C4-2B (cell line): ENCODE results near the gene ACTL8.

ENCODE experiments used
- H3K27ac ChIP-seq: fragments of 450-650 bp; 2 replicates; pipeline ENCODE4 v1.5.1; 2017
- CTCF ChIP-seq: fragments of 450-650 bp; conservative IDR thresholded peaks from 2 replicates; pipeline ENCODE4 v1.5.1; 2017; ENCODE audit warnings: mild to moderate bottlenecking
- ZFX ChIP-seq: fragments of 450-650 bp; IDR thresholded peaks from 2 replicates; pipeline ENCODE4 v1.6.1; 2017

The ACTL8 gene

GRCh38 chr1:17802945-17803344 is 47.8 kb downstream of the ACTL8 start:
- TF ChIP-seq ZFX = no peak
- TF ChIP-seq CTCF = no peak
- no peak overlapping the region for H3K27ac ChIP-seq

- no peak for TF ChIP-seq ZFX
- TF ChIP-seq CTCF = no peak
- H3K27ac ChIP-seq = no peak overlapping the region
These were observed 50.9 kb downstream of the ACTL8 start for GRCh38 chr1:17805869-17806684.

- H3K27ac ChIP-seq = no peak overlapping the region
- TF ChIP-seq CTCF (no peak), ZFX (no peak)
These were observed 53.7 kb downstream of the ACTL8 start for GRCh38 chr1:17808816-17809215.

GRCh38 chr1:17810668-17811067 is 55.5 kb downstream of the ACTL8 start:
- TF ChIP-seq CTCF (no peak), ZFX (no peak)
- H3K27ac ChIP-seq = no peak overlapping the region

GRCh38 chr1:17816511-17816910 is 61.4 kb downstream of the ACTL8 start:
- no peak for TF ChIP-seq CTCF
- TF ChIP-seq ZFX = no peak

GRCh38 chr1:17819129-17819802 is 64.1 kb downstream of the ACTL8 start:
- TF ChIP-seq ZFX (no peak), CTCF (no peak)
- no peak overlapping the region for H3K27ac ChIP-seq

More at GRCh38 chr1:17816511-17816910, 61.4 kb downstream of the ACTL8 start:
- H3K27ac ChIP-seq = no peak overlapping the region

GRCh38 chr1:17820198-17820597 is 65.1 kb downstream of the ACTL8 start:
- H3K27ac ChIP-seq = no peak overlapping the region
- TF ChIP-seq ZFX (no peak), CTCF (no peak)
